Measurements from ENCODE around the gene SPPL2C. TPM values are rescaled to one million over a fixed set of nuclear protein-coding genes. Genes with fewer than 3 reads are reported as not detected.

Gene SPPL2C
- total and polyA plus RNA-seq, 5 experiments from 2014 or later = not detected

- Mint-ChIP-seq H3K4me3 (peak overlapping the region in 1 of 10 donors; percentile 48), H3K4me1 (peaks cover 0 to 4% (median 1%) of the 10 kb centered on the region in 4 donors), H3K36me3 (no peaks in the 10 kb centered on the region), H3K27me3 (peaks cover 0 to 20% (median 4%) of the 10 kb centered on the region in 5 donors), H3K9me3 (no peaks in the 10 kb centered on the region), H3K27ac (no peak overlapping the region)
- DNase-seq (peak in 1 of 10 donors; percentile 9), ATAC-seq (no peak)
- POLR2A ChIA-PET = no interaction called here
These were observed 3.1 kb downstream of the SPPL2C start for GRCh38 chr17:45847747-45848146.

- peaks cover 0 to 4% (median 1%) of the 10 kb centered on the region in 4 donors for H3K4me1 Mint-ChIP-seq
- H3K4me3 Mint-ChIP-seq = no peak overlapping the region
- peaks cover 0 to 23% (median 5%) of the 10 kb centered on the region in 5 donors for H3K27me3 Mint-ChIP-seq
- DNase-seq (peak in 1 of 10 donors; percentile 15), ATAC-seq (no peak)
- H3K36me3 Mint-ChIP-seq = no peaks in the 10 kb centered on the region
- no peaks in the 10 kb centered on the region for H3K9me3 Mint-ChIP-seq
- peak overlapping the region in 2 of 10 donors; percentile 33 to 60 for H3K27ac Mint-ChIP-seq
- POLR2A ChIA-PET = no interaction called here
These were observed 3.7 kb downstream of the SPPL2C start for GRCh38 chr17:45848405-45848804.

GRCh38 chr17:45848868-45849535 lies 4.3 kb downstream of the SPPL2C start:
- POLR2A ChIA-PET = no interaction called here
- Mint-ChIP-seq H3K4me1 (peaks cover 0 to 4% (median 1%) of the 10 kb centered on the region in 4 donors), H3K27ac (no peak overlapping the region), H3K4me3 (no peak overlapping the region), H3K27me3 (peaks cover 4 to 29% (median 5%) of the 10 kb centered on the region in 5 donors), H3K9me3 (no peaks in the 10 kb centered on the region), H3K36me3 (no peaks in the 10 kb centered on the region)
- DNase-seq (peak in 1 of 10 donors; percentile 19), ATAC-seq (no peak)

- DNase-seq = peak in 1 of 10 donors; percentile 27
- peaks cover 6 to 35% (median 9%) of the 10 kb centered on the region in 5 donors for H3K27me3 Mint-ChIP-seq
- H3K4me1 Mint-ChIP-seq = peaks cover 0 to 4% (median 1%) of the 10 kb centered on the region in 4 donors
- ATAC-seq = no peak
- H3K4me3 Mint-ChIP-seq = no peak overlapping the region
- H3K9me3 Mint-ChIP-seq = peaks cover 0 to 3% (median 0%) of the 10 kb centered on the region in 9 donors
- POLR2A ChIA-PET = no interaction called here
- H3K27ac Mint-ChIP-seq = no peak overlapping the region
- H3K36me3 Mint-ChIP-seq = no peaks in the 10 kb centered on the region
These were observed 4.9 kb downstream of the SPPL2C start for GRCh38 chr17:45849536-45849990.

GRCh38 chr17:45850011-45850410 lies 5.3 kb downstream of the SPPL2C start:
- Mint-ChIP-seq H3K36me3 (no peaks in the 10 kb centered on the region), H3K4me1 (peaks cover 0 to 4% (median 1%) of the 10 kb centered on the region in 4 donors), H3K27me3 (peaks cover 6 to 38% (median 9%) of the 10 kb centered on the region in 5 donors), H3K9me3 (peaks cover 0 to 6% (median 0%) of the 10 kb centered on the region in 9 donors), H3K4me3 (no peak overlapping the region), H3K27ac (no peak overlapping the region)
- ATAC-seq (no peak), DNase-seq (peak in 1 of 10 donors; percentile 30)
- POLR2A ChIA-PET = no interaction called here

GRCh38 chr17:45850468-45850867 lies 5.8 kb downstream of the SPPL2C start:
- Mint-ChIP-seq H3K36me3 (no peaks in the 10 kb centered on the region), H3K4me1 (peaks cover 0 to 4% (median 1%) of the 10 kb centered on the region in 4 donors), H3K27me3 (peaks cover 6 to 41% (median 9%) of the 10 kb centered on the region in 5 donors), H3K4me3 (no peak overlapping the region), H3K27ac (no peak overlapping the region), H3K9me3 (peaks cover 0 to 6% (median 0%) of the 10 kb centered on the region in 9 donors)
- no peak for DNase-seq
- ATAC-seq = no peak
- POLR2A ChIA-PET = no interaction called here

- H3K9me3 Mint-ChIP-seq = peaks cover 0 to 6% (median 0%) of the 10 kb centered on the region in 9 donors
- no peak overlapping the region for H3K27ac Mint-ChIP-seq
- H3K27me3 Mint-ChIP-seq = peaks cover 6 to 44% (median 11%) of the 10 kb centered on the region in 5 donors
- H3K4me3 Mint-ChIP-seq = no peak overlapping the region
- POLR2A ChIA-PET = no interaction called here
- H3K4me1 Mint-ChIP-seq = peaks cover 0 to 4% (median 1%) of the 10 kb centered on the region in 4 donors
- ATAC-seq (no peak), DNase-seq (no peak)
- H3K36me3 Mint-ChIP-seq = no peaks in the 10 kb centered on the region
These were observed 6.3 kb downstream of the SPPL2C start for GRCh38 chr17:45851022-45851421.

GRCh38 chr17:45851464-45851863 lies 6.8 kb downstream of the SPPL2C start:
- ATAC-seq = no peak
- peaks cover 6 to 47% (median 13%) of the 10 kb centered on the region in 5 donors for H3K27me3 Mint-ChIP-seq
- H3K27ac Mint-ChIP-seq = no peak overlapping the region
- POLR2A ChIA-PET = no interaction called here
- peaks cover 0 to 4% (median 1%) of the 10 kb centered on the region in 4 donors for H3K4me1 Mint-ChIP-seq
- peak in 1 of 10 donors; percentile 28 for DNase-seq
- no peaks in the 10 kb centered on the region for H3K36me3 Mint-ChIP-seq
- H3K9me3 Mint-ChIP-seq = peaks cover 0 to 6% (median 0%) of the 10 kb centered on the region in 9 donors
- H3K4me3 Mint-ChIP-seq = no peak overlapping the region

- DNase-seq = no peak
- Mint-ChIP-seq H3K4me3 (no peak overlapping the region), H3K36me3 (no peaks in the 10 kb centered on the region), H3K4me1 (peaks cover 0 to 4% (median 1%) of the 10 kb centered on the region in 4 donors), H3K9me3 (peaks cover 0 to 6% (median 0%) of the 10 kb centered on the region in 9 donors), H3K27me3 (peaks cover 6 to 48% (median 13%) of the 10 kb centered on the region in 5 donors), H3K27ac (no peak overlapping the region)
- ATAC-seq = no peak
- POLR2A ChIA-PET = interaction anchor here (0.7 kb wide), 1 partner anchor 12 kb away, joined by 3 read pairs; no protein-coding TSS in a partner anchor
These were observed 7.2 kb downstream of the SPPL2C start for GRCh38 chr17:45851873-45852272.

GRCh38 chr17:45852535-45853297 lies 8.0 kb downstream of the SPPL2C start:
- H3K36me3 Mint-ChIP-seq = peaks cover 0 to 3% (median 0%) of the 10 kb centered on the region in 3 donors
- peak overlapping the region in 1 of 10 donors; percentile 7 for H3K27ac Mint-ChIP-seq
- H3K27me3 Mint-ChIP-seq = peaks cover 5 to 49% (median 18%) of the 10 kb centered on the region in 5 donors
- H3K9me3 Mint-ChIP-seq = peaks cover 0 to 6% (median 0%) of the 10 kb centered on the region in 9 donors
- no peak overlapping the region for H3K4me3 Mint-ChIP-seq
- POLR2A ChIA-PET = interaction anchor here (0.7 kb wide), 1 partner anchor 13 kb away, joined by 3 read pairs; no protein-coding TSS in a partner anchor
- H3K4me1 Mint-ChIP-seq = peaks cover 0 to 4% (median 1%) of the 10 kb centered on the region in 4 donors
- DNase-seq = peak; percentile 21 to 68 (median 47)
- ATAC-seq = peak in 1 of 2 donors; percentile 54

- Mint-ChIP-seq H3K4me3 (no peak overlapping the region), H3K9me3 (peaks cover 0 to 6% (median 0%) of the 10 kb centered on the region in 9 donors), H3K27ac (no peak overlapping the region), H3K4me1 (peaks cover 0 to 4% (median 1%) of the 10 kb centered on the region in 4 donors), H3K36me3 (peaks cover 0 to 4% (median 0%) of the 10 kb centered on the region in 3 donors), H3K27me3 (peaks cover 8 to 61% (median 22%) of the 10 kb centered on the region in 5 donors)
- DNase-seq (no peak), ATAC-seq (no peak)
- POLR2A ChIA-PET = no interaction called here
These were observed 9.5 kb downstream of the SPPL2C start for GRCh38 chr17:45854209-45854608.

- H3K4me1 Mint-ChIP-seq = peaks cover 0 to 4% (median 1%) of the 10 kb centered on the region in 4 donors
- H3K27me3 Mint-ChIP-seq = peaks cover 12 to 67% (median 30%) of the 10 kb centered on the region in 5 donors
- H3K27ac Mint-ChIP-seq = no peak overlapping the region
- H3K9me3 Mint-ChIP-seq = peaks cover 0 to 6% (median 0%) of the 10 kb centered on the region in 9 donors
- ATAC-seq = no peak
- no peak overlapping the region for H3K4me3 Mint-ChIP-seq
- DNase-seq = no peak
- H3K36me3 Mint-ChIP-seq = peaks cover 0 to 4% (median 0%) of the 10 kb centered on the region in 3 donors
- POLR2A ChIA-PET = no interaction called here
These were observed 11.1 kb downstream of the SPPL2C start for GRCh38 chr17:45855691-45856336.
